H1 (cell line): ENCODE results near the gene PARP1.

Source experiments
- BRCA1 ChIP-seq: IDR thresholded peaks from 2 replicates; pipeline ENCODE4 v1.6.1; 2012; ENCODE audit warnings: low read depth, low read length, improper control_type of control experiment
- CEBPB ChIP-seq: IDR thresholded peaks from 2 replicates; pipeline ENCODE4 v1.6.1; 2012; ENCODE audit warnings: low read depth, low read length
- CHD1 ChIP-seq: IDR thresholded peaks from 2 replicates; pipeline ENCODE4 v1.6.1; 2012; ENCODE audit warnings: low read depth, low read length, improper control_type of control experiment
- CHD2 ChIP-seq: IDR thresholded peaks from 2 replicates; pipeline ENCODE4 v1.6.1; 2012; ENCODE audit warnings: low read length, improper control_type of control experiment
- CTCF ChIP-seq, 3 experiments: IDR thresholded peaks; 1 replicate in 2 of 3; 2 replicates in 1 of 3; pipeline versions ENCODE4 v1.5.1 to v1.6.1; 2011; ENCODE audit warnings: low read length in 3 of 3, mild to moderate bottlenecking in 3 of 3, inconsistent platforms in 2 of 3, low read depth in 1 of 3, moderate library complexity in 1 of 3; ENCODE audit not compliant: insufficient read depth in 1 of 3; ENCODE audit errors: control extremely low read depth in 1 of 3
- EZH2 ChIP-seq: fragments of 200-600 bp; sonication (generic); IDR thresholded peaks from 2 replicates; pipeline ENCODE4 v1.7.1; 2012; ENCODE audit warnings: low read depth, mild to moderate bottlenecking, moderate library complexity, low read length, inconsistent platforms; ENCODE audit not compliant: severe bottlenecking
- JUN ChIP-seq: IDR thresholded peaks from 2 replicates; pipeline ENCODE4 v1.6.1; 2011; ENCODE audit warnings: low read depth, mild to moderate bottlenecking, improper control_type of control experiment, low read length
- MAX ChIP-seq: IDR thresholded peaks from 2 replicates; pipeline ENCODE4 v1.6.1; 2012; ENCODE audit warnings: inconsistent platforms
- POLR2A ChIP-seq, 2 experiments: IDR thresholded peaks; 1 replicate in 1 of 2; 2 replicates in 1 of 2; pipeline ENCODE4 v1.6.1; 2011; ENCODE audit warnings: low read depth in 2 of 2, low read length in 2 of 2, mild to moderate bottlenecking in 2 of 2; ENCODE audit errors: control extremely low read depth in 1 of 2
- SIN3A ChIP-seq, 2 experiments: IDR thresholded peaks in 1 of 2; conservative IDR thresholded peaks in 1 of 2; 2 replicates each; pipeline ENCODE4 v1.6.1; 2011 to 2012; ENCODE audit warnings: low read length in 2 of 2, improper control_type of control experiment in 1 of 2, low read depth in 1 of 2, mild to moderate bottlenecking in 1 of 2

- TF ChIP-seq JUN (no peak), SIN3A (conservative IDR thresholded peaks at IDR 0.05 in 1 of 2, IDR thresholded peaks at IDR 0.05 in 1 of 2; ENCODE audit: low read depth in 1 of 2, low read length in 2 of 2) (no peak), CEBPB (no peak), POLR2A (IDR thresholded peaks at IDR 0.05; ENCODE audit: control extremely low read depth in 1 of 2, low read depth in 2 of 2, low read length in 2 of 2) (no peak), EZH2 (no peak), CTCF (IDR thresholded peaks at IDR 0.05; ENCODE audit: control extremely low read depth in 1 of 3, insufficient read depth in 1 of 3, low read depth in 1 of 3, low read length in 3 of 3) (no peak), MAX (no peak), CHD2 (no peak), BRCA1 (no peak), CHD1 (no peak)
Measured at GRCh38 chr1:226428348-226428747, 20.5 kb upstream of the PARP1 start.
